RWPE2 (cell line): Measurements from ENCODE around the gene NFE2.

ENCODE experiments used
- ATAC-seq: fragments of 200-7000 bp; cut with Tn5 transposase; 3 replicates; pipeline ENCODE4 v1.9.1; 2021; ENCODE audit warnings: low read depth
- DNase-seq: peaks from one replicate; pipeline ENCODE4 v3.0.0-alpha.2; 2020; ENCODE audit warnings: low spot score
- H3K27ac ChIP-seq: fragments of 450-650 bp; 2 replicates; pipeline ENCODE4 v1.5.1; 2017; ENCODE audit warnings: mild to moderate bottlenecking; ENCODE audit not compliant: poor library complexity, severe bottlenecking
- H3K27me3 ChIP-seq: fragments of 250-450 bp; sonication (Bioruptor Pico); 2 replicates; pipeline ENCODE4 v1.5.1; 2021; ENCODE audit warnings: mild to moderate bottlenecking, moderate library complexity; ENCODE audit not compliant: insufficient read depth, poor library complexity, severe bottlenecking
- H3K36me3 ChIP-seq: fragments of 250-450 bp; sonication (Bioruptor Pico); 2 replicates; pipeline ENCODE4 v1.5.1; 2020; ENCODE audit warnings: low read depth, mild to moderate bottlenecking, moderate library complexity
- H3K4me1 ChIP-seq: fragments of 250-450 bp; sonication (Bioruptor Pico); 2 replicates; pipeline ENCODE4 v1.5.1; 2021; ENCODE audit warnings: mild to moderate bottlenecking, moderate library complexity; ENCODE audit not compliant: insufficient read depth, poor library complexity, severe bottlenecking
- H3K4me3 ChIP-seq: fragments of 250-450 bp; sonication (Bioruptor Pico); 2 replicates; pipeline ENCODE4 v1.5.1; 2021; ENCODE audit warnings: mild to moderate bottlenecking, moderate library complexity; ENCODE audit not compliant: severe bottlenecking
- H3K9me3 ChIP-seq: fragments of 250-450 bp; sonication (Bioruptor Pico); 2 replicates; pipeline ENCODE4 v1.5.1; 2021; ENCODE audit warnings: mild to moderate bottlenecking, moderate library complexity; ENCODE audit not compliant: severe bottlenecking
- TF ChIP-seq, protein P1 (sequence below): fragments of 450-650 bp; IDR thresholded peaks from one replicate; pipeline ENCODE4 v1.5.1; 2017; ENCODE audit warnings: mild to moderate bottlenecking, moderate library complexity; ENCODE audit not compliant: poor library complexity, severe bottlenecking

The NFE2 gene

DNA sequence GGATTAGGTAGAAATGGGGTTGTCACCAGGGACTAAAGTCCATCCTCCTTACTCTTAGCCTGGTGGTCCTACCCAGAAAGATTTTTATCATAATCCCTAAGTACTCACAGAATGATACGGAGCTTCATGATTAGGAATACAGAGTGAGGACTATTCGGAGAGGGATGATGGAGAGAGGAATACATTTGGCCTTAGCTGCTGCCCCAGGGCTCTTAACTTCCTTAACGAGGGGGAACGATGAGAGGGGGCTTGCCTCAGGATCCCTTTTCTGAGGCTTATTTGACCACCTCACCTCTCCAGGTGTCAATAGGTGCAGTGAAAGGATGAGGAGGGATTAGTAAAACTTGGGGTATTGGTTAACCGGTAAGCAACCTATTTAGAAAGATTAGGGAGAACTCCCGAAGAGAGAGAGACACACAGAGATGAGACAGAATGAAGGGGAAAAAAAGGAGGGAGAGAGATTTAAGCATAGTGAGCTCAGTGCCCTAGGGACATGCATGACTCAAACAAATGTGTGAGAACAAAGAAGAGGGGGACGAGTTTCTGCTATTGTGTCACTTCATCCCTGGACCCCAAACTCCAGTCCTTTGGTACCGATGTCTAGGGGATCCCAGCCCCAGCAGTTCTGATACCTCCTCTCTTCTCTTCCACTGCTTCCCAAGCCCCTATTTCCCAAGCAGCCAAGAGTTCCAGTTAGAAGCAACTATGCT, 1.1 kb downstream of the NFE2 start:
- ATAC-seq (no peak), DNase-seq (no peak)
- no peak overlapping the region for H3K27ac ChIP-seq
- TF ChIP-seq, protein P1, sequence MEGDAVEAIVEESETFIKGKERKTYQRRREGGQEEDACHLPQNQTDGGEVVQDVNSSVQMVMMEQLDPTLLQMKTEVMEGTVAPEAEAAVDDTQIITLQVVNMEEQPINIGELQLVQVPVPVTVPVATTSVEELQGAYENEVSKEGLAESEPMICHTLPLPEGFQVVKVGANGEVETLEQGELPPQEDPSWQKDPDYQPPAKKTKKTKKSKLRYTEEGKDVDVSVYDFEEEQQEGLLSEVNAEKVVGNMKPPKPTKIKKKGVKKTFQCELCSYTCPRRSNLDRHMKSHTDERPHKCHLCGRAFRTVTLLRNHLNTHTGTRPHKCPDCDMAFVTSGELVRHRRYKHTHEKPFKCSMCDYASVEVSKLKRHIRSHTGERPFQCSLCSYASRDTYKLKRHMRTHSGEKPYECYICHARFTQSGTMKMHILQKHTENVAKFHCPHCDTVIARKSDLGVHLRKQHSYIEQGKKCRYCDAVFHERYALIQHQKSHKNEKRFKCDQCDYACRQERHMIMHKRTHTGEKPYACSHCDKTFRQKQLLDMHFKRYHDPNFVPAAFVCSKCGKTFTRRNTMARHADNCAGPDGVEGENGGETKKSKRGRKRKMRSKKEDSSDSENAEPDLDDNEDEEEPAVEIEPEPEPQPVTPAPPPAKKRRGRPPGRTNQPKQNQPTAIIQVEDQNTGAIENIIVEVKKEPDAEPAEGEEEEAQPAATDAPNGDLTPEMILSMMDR, result no peak
- H3K36me3 ChIP-seq, result no peaks in the 10 kb centered on the region
- H3K27me3 ChIP-seq, result no peaks in the 10 kb centered on the region
- H3K4me1 ChIP-seq, result peaks cover 26% of the 10 kb centered on the region
- no peak overlapping the region for H3K4me3 ChIP-seq
- H3K9me3 ChIP-seq, result no peaks in the 10 kb centered on the region

DNA sequence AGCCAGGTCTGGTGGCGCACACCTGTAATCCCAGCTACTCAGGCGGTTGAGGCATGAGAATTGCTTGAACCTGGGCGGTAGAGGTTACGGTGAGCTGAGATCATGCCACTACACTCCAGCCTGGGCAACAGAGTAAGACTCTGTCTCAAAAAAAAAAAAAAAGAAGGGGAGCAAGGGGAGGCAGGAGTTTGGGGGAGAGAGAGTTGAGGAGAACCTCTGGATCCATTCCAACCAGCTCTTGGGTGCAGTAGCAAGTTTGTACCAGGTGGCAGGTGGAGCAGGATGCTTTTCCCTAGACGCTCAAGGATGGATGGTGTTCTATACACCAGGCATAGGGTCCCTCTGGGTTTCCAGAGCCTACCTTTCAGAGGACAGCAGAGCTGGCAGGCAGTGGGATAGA, 1.9 kb downstream of the NFE2 start:
- DNase-seq, result no peak
- TF ChIP-seq, protein P1, result no peak

DNA sequence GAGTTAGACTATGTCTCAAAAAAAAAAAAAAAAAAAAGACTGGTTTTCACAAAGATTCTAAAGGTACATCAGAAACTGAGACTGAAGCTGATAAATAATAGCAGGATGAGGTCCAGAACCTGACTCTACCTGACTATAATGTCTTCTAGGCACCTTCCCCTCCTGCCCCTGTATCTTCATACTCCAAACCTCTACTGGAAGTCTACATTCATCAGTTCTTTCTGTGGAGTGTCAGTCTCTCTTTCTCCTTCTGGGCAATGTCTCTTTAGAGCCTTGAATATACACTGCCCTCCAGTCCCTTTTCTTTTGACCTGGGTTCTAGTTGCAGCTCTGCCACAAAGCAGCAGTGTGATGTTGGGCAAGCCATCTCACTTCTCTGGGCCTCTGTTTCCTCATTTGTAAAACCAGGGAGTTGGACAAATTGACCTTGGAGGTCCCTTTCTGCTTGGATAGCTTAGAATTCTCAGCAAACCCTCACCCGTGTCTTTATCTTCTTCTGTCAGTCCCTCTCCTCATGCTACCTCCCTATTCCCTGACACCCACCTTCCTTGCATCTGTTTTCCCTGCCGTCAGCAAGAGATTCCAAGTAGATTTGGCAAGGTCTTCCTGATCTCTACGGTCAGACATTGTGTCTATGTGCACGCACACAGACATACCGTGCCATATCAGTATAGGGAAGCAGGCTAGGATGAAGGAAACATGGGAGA, 4.3 kb downstream of the NFE2 start:
- no peaks in the 10 kb centered on the region for H3K27me3 ChIP-seq
- H3K9me3 ChIP-seq, result no peaks in the 10 kb centered on the region
- H3K4me1 ChIP-seq, result peaks cover 19% of the 10 kb centered on the region
- DNase-seq (no peak), ATAC-seq (no peak)
- H3K27ac ChIP-seq, result no peak overlapping the region
- no peak overlapping the region for H3K4me3 ChIP-seq
- H3K36me3 ChIP-seq, result no peaks in the 10 kb centered on the region
- TF ChIP-seq, protein P1, result no peak

More for the DNA sequence above, 1.9 kb downstream of the NFE2 start:
- no peak overlapping the region for H3K4me3 ChIP-seq
- H3K36me3 ChIP-seq, result no peaks in the 10 kb centered on the region
- ATAC-seq, result no peak
- no peaks in the 10 kb centered on the region for H3K9me3 ChIP-seq
- no peak overlapping the region for H3K27ac ChIP-seq
- H3K4me1 ChIP-seq, result peaks cover 20% of the 10 kb centered on the region
- no peaks in the 10 kb centered on the region for H3K27me3 ChIP-seq

DNA sequence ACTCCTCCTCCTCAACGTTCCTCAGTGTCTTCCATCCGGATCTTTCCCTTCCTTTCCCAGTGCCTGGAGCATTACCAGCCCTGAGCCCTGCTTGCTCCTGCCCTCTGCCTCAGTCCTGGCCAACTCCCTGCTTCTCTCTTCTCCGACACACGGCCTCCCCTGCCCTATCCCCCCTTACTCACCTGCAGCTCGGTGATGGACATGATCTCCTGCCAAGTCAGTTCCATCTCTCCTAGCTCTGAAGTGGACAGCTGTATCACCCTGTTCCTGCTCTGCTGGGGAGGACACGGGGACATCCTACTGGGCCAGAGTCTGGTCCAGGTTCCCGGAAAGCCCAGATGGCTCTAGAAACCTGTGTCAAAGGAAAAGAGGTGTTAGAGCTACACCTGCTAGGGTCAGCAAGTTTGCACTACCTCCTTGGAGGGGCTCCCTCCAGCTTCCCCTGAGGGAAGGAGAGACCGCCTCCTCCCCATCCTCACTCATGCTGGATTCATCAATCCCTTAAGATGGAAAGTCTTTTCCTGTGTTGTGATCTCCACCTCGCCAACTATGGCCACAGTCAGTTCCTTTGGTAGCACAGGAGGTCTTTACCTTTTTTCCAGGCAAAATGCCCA, 5.8 kb downstream of the NFE2 start:
- TF ChIP-seq, protein P1, result no peak
- no peak overlapping the region for H3K4me3 ChIP-seq
- DNase-seq (no peak), ATAC-seq (no peak)
- H3K9me3 ChIP-seq, result no peaks in the 10 kb centered on the region
- H3K4me1 ChIP-seq, result peaks cover 8% of the 10 kb centered on the region
- H3K27me3 ChIP-seq, result no peaks in the 10 kb centered on the region
- H3K27ac ChIP-seq, result no peak overlapping the region
- no peaks in the 10 kb centered on the region for H3K36me3 ChIP-seq
